GM23248 (cell line): ENCODE measurements around the gene MFAP4.

Experiments used
- EZH2 ChIP-seq: fragments of 200-600 bp; sonication (generic); IDR thresholded peaks from 2 replicates; pipeline ENCODE4 v1.6.1; 2018; ENCODE audit warnings: antibody characterized with exemption, mild to moderate bottlenecking; ENCODE audit not compliant: insufficient read depth, poor library complexity, severe bottlenecking
- EZH2phosphoT487 ChIP-seq: fragments of 200-600 bp; sonication (generic); IDR thresholded peaks from 2 replicates; pipeline ENCODE4 v1.6.1; 2018; ENCODE audit warnings: antibody characterized with exemption, moderate library complexity, mild to moderate bottlenecking, low read depth; ENCODE audit not compliant: insufficient read depth

DNA sequence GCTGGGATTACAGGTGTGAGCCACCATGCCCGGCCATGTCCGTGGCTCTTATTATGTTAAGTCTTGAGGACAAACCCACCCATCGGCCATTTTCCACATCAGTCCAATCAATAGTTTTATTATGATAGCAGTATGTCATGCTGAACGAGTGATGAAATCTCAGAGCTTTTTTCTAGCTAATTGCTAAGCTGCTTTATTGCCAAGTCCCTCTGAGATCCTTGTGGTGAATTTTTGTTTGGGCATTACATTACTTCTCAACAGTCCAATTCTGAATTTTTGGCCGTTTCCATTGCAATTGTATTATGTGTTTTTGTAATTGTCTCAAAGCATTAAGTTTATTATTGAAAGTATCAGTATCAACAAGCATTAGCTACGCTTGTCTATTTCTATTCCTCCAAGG is 34.9 kb upstream of the MFAP4 start:
- TF ChIP-seq EZH2 (no peak), EZH2phosphoT487 (no peak)
